Bronchial epithelial cell (primary cell): ENCODE results near the gene KLHL40. TPM values are rescaled to one million over a fixed set of nuclear protein-coding genes. Genes with fewer than 3 reads are reported as not detected.
A peak's percentile ranks its signal among the peaks of the same experiment; 100 is the strongest.

Experiments
- DNase-seq: peaks from one replicate; pipeline ENCODE4 v3.0.0-alpha.2; 2010; ENCODE audit warnings: low read depth
- FAIRE-seq: peaks from 2 replicates; lab custom pipeline; 2011; peaks lifted over from hg19 to GRCh38; lab: Jason Lieb, UNC
- H3K27me3 ChIP-seq: 2 replicates; pipeline ENCODE4 v1.5.1; 2011; ENCODE audit warnings: low read length; ENCODE audit not compliant: control insufficient read depth, insufficient read depth
- H3K36me3 ChIP-seq: 2 replicates; pipeline ENCODE4 v1.5.1; 2011; ENCODE audit warnings: low read length; ENCODE audit not compliant: control insufficient read depth, insufficient read depth
- H3K4me3 ChIP-seq: 2 replicates; pipeline ENCODE4 v1.5.1; 2011; ENCODE audit warnings: mild to moderate bottlenecking, low read depth, low read length, control low read depth
- total RNA-seq: library from RNA; depleted of rRNA; stranded (reverse); fragments of >200 nt; gene quantifications from 2 replicates; pipeline ENCODE4 v1.2.1, GENCODE V29; 2014
- TF ChIP-seq, protein P1 (sequence below): IDR thresholded peaks from 2 replicates; pipeline ENCODE4 v1.5.1; 2011; ENCODE audit warnings: mild to moderate bottlenecking, moderate library complexity, low read length, control low read depth, inconsistent platforms; ENCODE audit not compliant: insufficient read depth, severe bottlenecking

Gene KLHL40
- total RNA-seq, 1 donor from 2014 or later: not detected

DNA sequence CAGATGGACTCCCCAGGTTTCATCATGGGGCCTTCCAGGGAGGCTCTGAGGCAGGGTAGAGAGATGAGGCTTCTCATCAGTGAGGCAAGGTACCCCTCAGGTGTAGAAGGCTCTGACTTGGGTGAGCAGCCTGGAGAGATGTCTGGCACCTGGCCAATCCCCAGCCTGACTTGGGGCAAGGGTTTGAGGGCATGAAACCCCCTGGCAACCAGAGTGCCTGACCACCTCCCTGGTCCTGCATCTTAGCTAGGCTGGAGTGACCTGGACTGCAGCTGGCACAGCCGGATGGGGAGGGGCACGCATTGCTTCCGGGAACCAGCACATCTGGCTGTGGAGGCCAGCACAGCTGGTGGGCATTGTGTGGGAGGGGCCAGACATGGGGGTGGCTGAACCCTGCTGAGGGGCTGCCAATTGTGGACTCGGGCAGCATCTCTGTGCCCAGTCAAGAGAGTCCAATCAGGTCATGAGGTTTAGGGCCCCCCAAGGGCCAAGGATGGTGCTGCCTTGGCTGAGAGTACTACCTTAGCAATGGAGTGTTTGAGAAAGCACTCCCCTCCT is 29.9 kb upstream of the KLHL40 start:
- TF ChIP-seq, protein P1, sequence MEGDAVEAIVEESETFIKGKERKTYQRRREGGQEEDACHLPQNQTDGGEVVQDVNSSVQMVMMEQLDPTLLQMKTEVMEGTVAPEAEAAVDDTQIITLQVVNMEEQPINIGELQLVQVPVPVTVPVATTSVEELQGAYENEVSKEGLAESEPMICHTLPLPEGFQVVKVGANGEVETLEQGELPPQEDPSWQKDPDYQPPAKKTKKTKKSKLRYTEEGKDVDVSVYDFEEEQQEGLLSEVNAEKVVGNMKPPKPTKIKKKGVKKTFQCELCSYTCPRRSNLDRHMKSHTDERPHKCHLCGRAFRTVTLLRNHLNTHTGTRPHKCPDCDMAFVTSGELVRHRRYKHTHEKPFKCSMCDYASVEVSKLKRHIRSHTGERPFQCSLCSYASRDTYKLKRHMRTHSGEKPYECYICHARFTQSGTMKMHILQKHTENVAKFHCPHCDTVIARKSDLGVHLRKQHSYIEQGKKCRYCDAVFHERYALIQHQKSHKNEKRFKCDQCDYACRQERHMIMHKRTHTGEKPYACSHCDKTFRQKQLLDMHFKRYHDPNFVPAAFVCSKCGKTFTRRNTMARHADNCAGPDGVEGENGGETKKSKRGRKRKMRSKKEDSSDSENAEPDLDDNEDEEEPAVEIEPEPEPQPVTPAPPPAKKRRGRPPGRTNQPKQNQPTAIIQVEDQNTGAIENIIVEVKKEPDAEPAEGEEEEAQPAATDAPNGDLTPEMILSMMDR: no peak
- peak overlapping the region; percentile 75 for H3K4me3 ChIP-seq
- H3K27me3 ChIP-seq: no peaks in the 10 kb centered on the region
- H3K36me3 ChIP-seq: peaks cover 10% of the 10 kb centered on the region
- DNase-seq: no peak
- peak; percentile 47 for FAIRE-seq

DNA sequence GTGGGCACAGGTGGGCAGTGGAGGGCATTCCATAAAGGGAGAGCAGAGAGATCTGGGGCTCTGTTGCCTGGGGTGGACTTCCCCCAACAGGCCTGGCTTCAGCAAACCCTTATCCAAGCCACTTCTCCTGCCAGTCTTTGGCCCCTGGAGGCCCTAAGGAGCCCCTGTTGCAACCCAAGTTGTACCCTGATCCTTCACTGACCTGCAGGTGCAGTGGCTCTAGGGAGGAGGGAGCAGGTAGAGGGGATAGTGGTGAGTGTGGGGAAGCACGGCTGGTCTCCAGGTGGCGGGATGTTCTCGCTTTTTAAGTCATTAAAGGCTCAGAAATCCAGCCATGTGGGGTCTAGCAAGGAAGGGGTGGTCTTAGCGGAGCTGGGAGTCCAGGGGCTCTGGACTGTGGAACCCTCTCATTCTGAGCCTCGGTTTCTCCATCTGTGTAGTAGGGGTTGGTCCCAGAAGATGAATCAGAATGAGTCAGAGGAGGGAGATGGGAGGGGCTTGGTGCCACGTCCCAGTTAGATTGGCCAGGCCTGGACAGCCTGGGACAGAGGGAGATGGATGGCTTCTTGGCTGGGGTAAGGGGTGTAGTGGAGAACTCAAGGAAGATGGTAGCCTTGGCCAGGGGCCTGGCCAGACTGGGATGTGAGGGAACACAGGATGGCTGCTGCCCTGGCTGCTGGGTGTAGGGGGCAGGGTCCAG is 29.2 kb upstream of the KLHL40 start:
- Histone ChIP-seq H3K27me3 (no peaks in the 10 kb centered on the region), H3K4me3 (no peak overlapping the region), H3K36me3 (peaks cover 10% of the 10 kb centered on the region)
- TF ChIP-seq, protein P1: no peak
- DNase-seq: peak; percentile 56
- FAIRE-seq: peak; percentile 18

DNA sequence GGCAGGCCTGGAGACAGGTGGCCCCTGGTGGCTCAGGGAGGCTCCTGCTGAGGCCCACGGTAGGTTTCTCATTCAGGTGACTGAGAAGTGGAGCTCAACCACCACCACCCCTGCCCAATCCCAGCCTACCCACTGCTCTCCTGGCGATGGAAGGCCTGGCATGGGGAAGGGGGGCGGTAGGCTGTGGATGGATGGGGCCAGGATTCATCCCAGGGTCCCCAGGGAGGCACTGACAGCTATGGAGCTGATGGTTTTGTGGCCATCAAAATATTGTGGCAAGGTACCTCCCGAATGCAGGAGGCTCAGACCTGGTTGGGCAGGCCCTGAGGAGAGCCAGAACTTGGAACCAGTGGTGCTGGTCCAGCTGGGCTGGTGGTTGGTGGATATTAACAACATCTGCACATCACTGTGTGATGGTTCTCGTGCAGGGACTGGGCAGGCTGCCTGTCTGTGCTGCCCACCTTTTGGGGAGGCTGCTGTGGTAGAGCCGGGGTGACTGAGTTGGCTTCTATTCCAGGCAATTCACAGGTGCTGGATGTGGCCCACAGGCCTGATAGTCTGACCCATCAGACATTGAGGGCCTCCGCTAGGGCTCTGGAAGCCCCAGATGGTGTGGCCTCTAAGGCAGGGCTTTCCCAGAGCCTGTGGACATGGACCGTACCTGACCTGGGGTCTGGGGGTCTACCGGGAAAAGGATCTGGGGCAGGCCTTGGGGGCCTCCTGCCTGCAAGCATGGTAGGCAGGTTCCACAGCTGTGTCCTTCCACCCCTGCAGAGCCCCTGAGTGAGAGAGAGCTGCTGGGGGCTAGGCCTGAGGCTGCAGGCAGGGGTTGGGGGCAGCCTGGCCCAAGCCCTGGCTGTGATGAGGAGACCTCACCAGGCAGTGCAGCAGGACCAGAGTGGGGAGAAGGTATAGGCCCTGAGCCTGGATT is 28.4 kb upstream of the KLHL40 start:
- peaks cover 10% of the 10 kb centered on the region for H3K36me3 ChIP-seq
- no peak for FAIRE-seq
- TF ChIP-seq, protein P1: no peak
- H3K27me3 ChIP-seq: no peaks in the 10 kb centered on the region
- no peak for DNase-seq
- H3K4me3 ChIP-seq: no peak overlapping the region

DNA sequence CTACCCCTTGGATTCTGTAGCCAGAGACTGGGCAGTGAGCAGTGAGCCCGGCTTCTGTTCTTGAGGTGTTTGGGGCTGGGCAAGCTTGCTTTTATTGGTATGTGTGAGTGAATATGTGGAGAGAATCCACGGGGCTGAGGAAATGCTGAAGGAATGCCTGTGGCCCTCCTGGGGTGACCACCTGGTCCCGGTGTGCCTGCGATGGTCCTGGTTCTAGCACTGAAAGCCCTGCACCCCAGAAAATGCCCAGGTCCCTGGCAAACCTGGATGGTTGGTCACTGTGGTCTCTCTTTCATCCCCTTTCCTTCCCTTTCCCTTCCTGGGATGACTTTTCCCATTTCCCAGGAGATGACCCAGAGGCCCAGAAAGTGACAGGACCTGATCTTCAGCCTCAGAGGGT is 27.7 kb upstream of the KLHL40 start:
- TF ChIP-seq, protein P1: no peak
- H3K27me3 ChIP-seq: no peaks in the 10 kb centered on the region
- DNase-seq: no peak
- H3K36me3 ChIP-seq: peaks cover 10% of the 10 kb centered on the region
- no peak overlapping the region for H3K4me3 ChIP-seq
- FAIRE-seq: no peak

DNA sequence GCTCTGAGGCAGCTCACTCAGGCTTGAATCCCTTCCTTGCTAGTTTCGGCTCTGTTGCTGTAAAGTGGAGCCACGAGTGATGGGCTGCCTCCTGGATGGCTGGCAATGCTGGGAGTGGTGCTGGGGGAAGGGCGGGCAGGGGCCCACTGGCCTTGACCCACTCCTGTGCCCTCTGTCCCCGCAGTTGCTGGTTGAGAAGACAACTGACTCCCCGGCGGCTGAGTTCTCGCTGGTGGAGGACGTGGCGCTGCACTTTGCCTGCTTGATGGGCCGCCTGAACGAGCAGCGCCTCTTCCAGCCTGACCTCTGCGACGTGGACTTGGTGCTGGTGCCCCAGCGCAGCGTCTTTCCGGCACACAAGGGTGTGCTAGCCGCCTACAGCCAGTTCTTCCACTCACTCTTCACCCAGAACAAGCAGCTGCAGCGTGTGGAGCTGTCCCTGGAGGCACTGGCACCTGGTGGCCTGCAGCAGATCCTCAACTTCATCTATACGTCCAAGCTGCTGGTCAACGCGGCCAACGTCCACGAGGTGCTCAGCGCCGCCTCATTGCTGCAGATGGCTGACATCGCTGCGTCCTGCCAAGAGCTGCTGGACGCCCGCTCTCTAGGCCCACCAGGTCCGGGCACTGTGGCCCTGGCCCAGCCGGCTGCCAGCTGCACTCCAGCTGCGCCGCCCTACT is 27.1 kb upstream of the KLHL40 start:
- TF ChIP-seq, protein P1: no peak

More for the DNA sequence above, 27.1 kb upstream of the KLHL40 start:
- no peak for DNase-seq
- H3K36me3 ChIP-seq: peaks cover 10% of the 10 kb centered on the region
- no peak for FAIRE-seq
- H3K4me3 ChIP-seq: no peak overlapping the region
- no peaks in the 10 kb centered on the region for H3K27me3 ChIP-seq
